Loucy (cell line): Measurements from ENCODE around the gene CYP19A1.

Experiments
- H2AFZ ChIP-seq: fragments of 200-600 bp; sonication (generic); 2 replicates; pipeline ENCODE4 v1.6.0; 2016; ENCODE audit warnings: antibody characterized with exemption, mild to moderate bottlenecking, low read length, moderate library complexity
- H3F3A ChIP-seq: fragments of 200-600 bp; 2 replicates; pipeline ENCODE4 v1.6.0; 2016; ENCODE audit warnings: antibody characterized with exemption, low read depth, mild to moderate bottlenecking
- H3K27me3 ChIP-seq: fragments of 200-600 bp; sonication (generic); 2 replicates; pipeline ENCODE4 v1.6.1; 2014; ENCODE audit warnings: low read length, mild to moderate bottlenecking; ENCODE audit not compliant: insufficient read depth, poor library complexity, severe bottlenecking
- H3K36me3 ChIP-seq: fragments of 200-600 bp; sonication (generic); 2 replicates; pipeline ENCODE4 v1.6.1; 2016; ENCODE audit warnings: low read length; ENCODE audit not compliant: insufficient read depth
- H3K4me1 ChIP-seq: fragments of 200-600 bp; sonication (generic); 2 replicates; pipeline ENCODE4 v1.5.1; 2014; ENCODE audit warnings: low read length, mild to moderate bottlenecking; ENCODE audit not compliant: insufficient read depth, poor library complexity, severe bottlenecking
- H3K4me2 ChIP-seq: fragments of 200-600 bp; sonication (generic); 2 replicates; pipeline ENCODE4 v1.6.0; 2014; ENCODE audit warnings: antibody characterized with exemption, low read length, low read depth, mild to moderate bottlenecking; ENCODE audit not compliant: poor library complexity, severe bottlenecking
- H3K4me3 ChIP-seq: fragments of 200-600 bp; sonication (generic); 2 replicates; pipeline ENCODE4 v1.5.1; 2014; ENCODE audit warnings: low read length, mild to moderate bottlenecking, mixed read lengths; ENCODE audit not compliant: poor library complexity, severe bottlenecking
- H3K79me2 ChIP-seq: fragments of 200-600 bp; sonication (generic); 2 replicates; pipeline ENCODE4 v1.6.1; 2014; ENCODE audit warnings: low read length; ENCODE audit not compliant: insufficient read depth
- H3K9ac ChIP-seq: fragments of 200-600 bp; sonication (generic); 2 replicates; pipeline ENCODE4 v1.6.0; 2014; ENCODE audit warnings: mild to moderate bottlenecking, low read depth, low read length, moderate library complexity; ENCODE audit not compliant: poor library complexity, severe bottlenecking
- H3K9me2 ChIP-seq: fragments of 200-600 bp; sonication (generic); replicated peaks from 2 replicates; pipeline ENCODE4 v1.6.1; 2016; ENCODE audit warnings: low read depth, low read length, mixed read lengths
- H3K9me3 ChIP-seq: fragments of 200-600 bp; sonication (generic); 2 replicates; pipeline ENCODE4 v1.6.1; 2014; ENCODE audit warnings: mild to moderate bottlenecking, antibody characterized with exemption, low read length, low read depth; ENCODE audit not compliant: insufficient read depth
- H4K20me1 ChIP-seq: fragments of 200-600 bp; sonication (generic); 2 replicates; pipeline ENCODE4 v1.6.0; 2014; ENCODE audit warnings: antibody characterized with exemption, low read length, mild to moderate bottlenecking; ENCODE audit not compliant: insufficient read depth, poor library complexity, severe bottlenecking
- EZH2phosphoT487 ChIP-seq: fragments of 200-600 bp; IDR thresholded peaks from 2 replicates; pipeline ENCODE4 v1.6.1; 2018; ENCODE audit warnings: antibody characterized with exemption, mild to moderate bottlenecking, moderate library complexity, borderline replicate concordance
- TF ChIP-seq, protein P1 (sequence below): fragments of 200-600 bp; sonication (generic); conservative IDR thresholded peaks from 2 replicates; pipeline ENCODE4 v1.5.1; 2014; ENCODE audit warnings: mild to moderate bottlenecking, antibody characterized with exemption, low read length

The CYP19A1 gene

DNA sequence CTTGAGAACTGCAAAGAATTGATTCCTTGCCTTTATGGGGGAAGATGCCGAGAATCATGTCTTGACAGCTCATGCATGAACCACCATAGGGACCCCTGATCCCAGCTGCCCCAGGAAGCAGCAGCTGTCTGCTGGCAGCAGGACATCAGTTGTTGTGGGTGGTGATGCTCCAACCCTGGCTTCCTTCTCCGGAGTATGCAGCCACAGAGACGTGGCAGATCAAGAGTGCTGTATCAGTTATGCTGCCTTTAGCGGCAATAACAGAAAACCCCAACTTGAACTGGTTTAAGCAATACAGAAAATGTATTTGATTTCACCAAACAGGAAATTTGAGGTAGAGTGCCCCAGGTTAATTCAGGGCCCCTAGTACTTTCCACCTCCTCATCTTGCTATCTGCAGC is 151.5 kb downstream of the CYP19A1 start:
- H3F3A ChIP-seq = no peaks in the 10 kb centered on the region
- no peak for TF ChIP-seq EZH2phosphoT487
- TF ChIP-seq, protein P1, sequence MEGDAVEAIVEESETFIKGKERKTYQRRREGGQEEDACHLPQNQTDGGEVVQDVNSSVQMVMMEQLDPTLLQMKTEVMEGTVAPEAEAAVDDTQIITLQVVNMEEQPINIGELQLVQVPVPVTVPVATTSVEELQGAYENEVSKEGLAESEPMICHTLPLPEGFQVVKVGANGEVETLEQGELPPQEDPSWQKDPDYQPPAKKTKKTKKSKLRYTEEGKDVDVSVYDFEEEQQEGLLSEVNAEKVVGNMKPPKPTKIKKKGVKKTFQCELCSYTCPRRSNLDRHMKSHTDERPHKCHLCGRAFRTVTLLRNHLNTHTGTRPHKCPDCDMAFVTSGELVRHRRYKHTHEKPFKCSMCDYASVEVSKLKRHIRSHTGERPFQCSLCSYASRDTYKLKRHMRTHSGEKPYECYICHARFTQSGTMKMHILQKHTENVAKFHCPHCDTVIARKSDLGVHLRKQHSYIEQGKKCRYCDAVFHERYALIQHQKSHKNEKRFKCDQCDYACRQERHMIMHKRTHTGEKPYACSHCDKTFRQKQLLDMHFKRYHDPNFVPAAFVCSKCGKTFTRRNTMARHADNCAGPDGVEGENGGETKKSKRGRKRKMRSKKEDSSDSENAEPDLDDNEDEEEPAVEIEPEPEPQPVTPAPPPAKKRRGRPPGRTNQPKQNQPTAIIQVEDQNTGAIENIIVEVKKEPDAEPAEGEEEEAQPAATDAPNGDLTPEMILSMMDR = no peak
- H3K9me3 ChIP-seq = no peaks in the 10 kb centered on the region
- H3K9me2 ChIP-seq = no peaks in the 10 kb centered on the region
- H4K20me1 ChIP-seq = no peaks in the 10 kb centered on the region
- H3K4me3 ChIP-seq = no peak overlapping the region
- no peak overlapping the region for H2AFZ ChIP-seq
- H3K4me2 ChIP-seq = no peak overlapping the region
- no peak overlapping the region for H3K9ac ChIP-seq
- no peaks in the 10 kb centered on the region for H3K27me3 ChIP-seq
- H3K4me1 ChIP-seq = no peaks in the 10 kb centered on the region
- H3K79me2 ChIP-seq = no peaks in the 10 kb centered on the region
- H3K36me3 ChIP-seq = no peaks in the 10 kb centered on the region

DNA sequence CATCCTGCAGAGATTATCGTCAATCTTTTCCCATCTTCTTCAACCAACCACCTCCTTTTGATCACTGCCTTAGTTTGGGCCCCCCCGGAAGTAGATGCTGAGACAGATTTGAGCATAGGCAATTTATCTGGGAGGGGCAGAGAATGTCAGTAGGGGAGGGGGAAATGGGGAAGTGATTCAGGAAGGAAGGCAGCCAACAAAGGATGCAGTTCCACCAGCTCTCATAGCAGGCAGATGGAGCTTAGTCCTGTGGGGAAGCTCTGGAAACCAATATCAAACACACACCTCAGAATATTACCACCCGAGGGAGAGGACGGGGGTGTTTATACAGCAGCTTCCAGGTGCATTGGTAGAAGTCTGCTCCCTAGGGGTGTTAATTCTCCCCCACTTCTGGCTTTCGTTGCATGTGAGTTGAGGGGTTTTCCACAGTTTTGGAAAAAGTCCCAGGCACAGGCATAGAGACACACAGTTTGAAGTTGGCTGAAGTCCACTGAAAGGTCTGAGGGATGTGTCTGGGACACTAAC is 152.2 kb downstream of the CYP19A1 start:
- Histone ChIP-seq H3K79me2 (no peaks in the 10 kb centered on the region), H3K4me2 (no peak overlapping the region)

DNA sequence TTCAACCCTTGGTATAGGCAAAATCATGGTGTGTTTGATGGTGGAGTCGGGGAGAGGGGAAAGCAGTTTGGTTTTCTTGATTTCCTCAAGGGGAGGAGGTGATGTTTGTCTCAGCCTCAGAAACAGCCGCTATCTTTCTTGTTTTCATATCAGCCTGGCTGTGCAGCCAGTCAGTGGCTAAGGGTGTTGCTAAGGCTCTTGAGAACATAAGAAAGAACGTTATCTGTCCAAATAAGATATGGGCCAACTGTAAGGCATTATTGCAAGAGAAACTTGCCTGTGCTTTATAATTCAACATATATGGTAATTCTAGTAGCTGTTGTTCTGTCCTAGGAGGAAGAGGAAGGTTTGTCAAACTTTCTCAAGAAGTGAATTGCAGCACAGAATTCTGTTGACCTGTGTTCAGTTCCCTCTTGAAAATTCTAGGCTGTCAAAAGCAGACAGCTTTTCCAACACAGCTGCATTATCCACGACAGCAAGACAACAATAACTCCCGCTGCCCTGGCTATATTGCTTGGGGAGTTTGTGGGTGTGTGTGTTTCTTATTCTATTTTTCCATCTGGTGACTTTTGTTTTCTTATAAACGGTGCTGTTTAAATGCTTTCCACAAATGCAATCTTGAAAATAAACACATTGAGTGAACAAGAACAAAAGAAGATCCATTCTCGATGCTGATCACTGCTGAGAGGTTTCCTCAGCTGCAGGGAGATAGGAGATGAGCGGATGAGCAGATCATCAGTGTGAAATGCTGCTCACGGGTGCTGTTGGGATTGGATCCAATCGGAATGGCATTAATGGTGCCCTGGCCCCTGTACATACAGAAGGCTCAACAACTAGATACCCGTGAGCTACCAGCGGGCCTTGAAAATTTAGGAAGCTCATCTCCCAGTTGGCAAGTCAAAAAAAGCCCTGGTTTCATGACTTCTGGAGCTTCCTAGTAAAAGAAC is 152.9 kb downstream of the CYP19A1 start:
- Histone ChIP-seq H3K4me2 (no peak overlapping the region), H2AFZ (no peak overlapping the region), H4K20me1 (no peaks in the 10 kb centered on the region)

More for the DNA sequence above, 152.2 kb downstream of the CYP19A1 start:
- no peaks in the 10 kb centered on the region for H3K36me3 ChIP-seq
- H3K9me2 ChIP-seq = no peaks in the 10 kb centered on the region
- no peak for TF ChIP-seq EZH2phosphoT487
- TF ChIP-seq, protein P1 = no peak
- no peak overlapping the region for H3K9ac ChIP-seq
- no peaks in the 10 kb centered on the region for H3K9me3 ChIP-seq
- no peaks in the 10 kb centered on the region for H3K27me3 ChIP-seq
- no peak overlapping the region for H3K4me3 ChIP-seq
- no peak overlapping the region for H2AFZ ChIP-seq
- H4K20me1 ChIP-seq = no peaks in the 10 kb centered on the region
- no peaks in the 10 kb centered on the region for H3K4me1 ChIP-seq
- no peaks in the 10 kb centered on the region for H3F3A ChIP-seq

More for the DNA sequence above, 152.9 kb downstream of the CYP19A1 start:
- H3K79me2 ChIP-seq = no peaks in the 10 kb centered on the region
- H3K4me3 ChIP-seq = no peak overlapping the region
- H3K27me3 ChIP-seq = no peaks in the 10 kb centered on the region
- H3F3A ChIP-seq = no peaks in the 10 kb centered on the region
- H3K4me1 ChIP-seq = no peaks in the 10 kb centered on the region
- no peaks in the 10 kb centered on the region for H3K9me3 ChIP-seq
- H3K9me2 ChIP-seq = no peaks in the 10 kb centered on the region
- no peak overlapping the region for H3K9ac ChIP-seq
- TF ChIP-seq EZH2phosphoT487 = no peak
- TF ChIP-seq, protein P1 = no peak
- no peaks in the 10 kb centered on the region for H3K36me3 ChIP-seq
